Activated T-cell treated with anti-CD3 and anti-CD28 coated beads, Interleukin-2, amount 50 U/mL, for 72 hours (primary cell): ENCODE data around the gene RTP3. TPM values are rescaled to one million over a fixed set of nuclear protein-coding genes. Genes with fewer than 3 reads are reported as not detected.

Experiments
- ATAC-seq, 2 donors: fragments of 150-1000 bp; cut with Tn5 transposase; replicated peaks in 1 of 2; 2 replicates each; pipeline ENCODE4 v1.10.0; 2021; ENCODE audit warnings: moderate library complexity in 2 of 2, mild to moderate bottlenecking in 1 of 2
- DNase-seq, 2 donors: peaks; one replicate each; pipeline ENCODE4 v3.0.0; 2021 to 2022; ENCODE audit warnings: mixed read lengths in 1 of 2
- H3K27ac Mint-ChIP-seq: one replicate; pipeline ENCODE4 v1.8.0; 2022; ENCODE audit warnings: mild to moderate bottlenecking, moderate library complexity, mixed read lengths
- H3K27me3 Mint-ChIP-seq: one replicate; pipeline ENCODE4 v1.8.0; 2022; ENCODE audit warnings: low read depth, mixed read lengths
- H3K36me3 Mint-ChIP-seq, 2 donors: one replicate each; pipeline ENCODE4 v1.8.0; 2022; ENCODE audit warnings: mixed read lengths in 2 of 2, mild to moderate bottlenecking in 1 of 2; ENCODE audit not compliant: insufficient read depth in 2 of 2
- H3K4me1 Mint-ChIP-seq: one replicate; pipeline ENCODE4 v1.8.0; 2022; ENCODE audit warnings: low read depth, mixed read lengths
- H3K4me3 Mint-ChIP-seq, 2 donors: one replicate each; pipeline ENCODE4 v1.8.0; 2022; ENCODE audit warnings: mild to moderate bottlenecking in 2 of 2, mixed read lengths in 2 of 2, moderate library complexity in 2 of 2
- H3K9me3 Mint-ChIP-seq, 2 donors: one replicate each; pipeline ENCODE4 v1.8.0; 2022; ENCODE audit warnings: mixed read lengths in 2 of 2
- total RNA-seq, 2 donors: library from RNA; stranded (reverse); gene quantifications; one replicate each; pipeline ENCODE4 v1.2.3, GENCODE V29; 2022

The RTP3 gene
- not detected for total RNA-seq

DNA sequence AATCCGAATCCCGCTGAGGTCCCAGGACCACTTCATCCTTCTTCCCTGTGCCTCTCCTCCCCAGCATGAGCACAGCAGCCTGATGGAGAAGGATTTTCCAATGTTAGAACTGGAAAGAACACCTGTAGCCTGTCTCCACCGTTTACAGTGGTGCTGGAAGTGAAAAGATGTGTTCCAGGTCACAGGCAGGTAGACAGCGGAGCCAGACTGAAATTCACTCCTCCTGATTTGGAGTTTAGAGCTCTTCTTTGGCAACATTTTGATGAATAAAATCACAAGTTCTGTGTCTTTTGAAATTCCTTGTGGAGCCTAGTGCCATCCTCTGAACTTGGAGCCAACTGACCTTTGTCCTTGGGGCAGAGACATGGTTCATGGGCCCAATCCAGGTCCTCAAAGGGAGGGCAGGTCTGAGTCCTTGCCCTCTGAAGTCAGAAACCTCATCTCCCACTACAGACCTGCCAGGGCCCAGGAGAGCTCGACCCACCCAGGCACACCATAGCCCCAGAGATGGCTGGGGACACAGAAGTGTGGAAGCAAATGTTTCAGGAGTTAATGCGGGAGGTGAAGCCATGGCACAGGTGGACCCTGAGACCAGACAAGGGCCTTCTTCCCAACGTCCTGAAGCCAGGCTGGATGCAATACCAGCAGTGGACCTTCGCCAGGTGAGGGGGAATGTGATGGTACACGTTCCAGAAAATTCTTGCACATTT is at the start of gene RTP3:
Gene RTP3 (plus strand): TSS at position 421 of the 710 bp plus-strand sequence. CDS start 87 bp downstream, at position 508.
- peaks cover 8% of the 10 kb centered on the region for H3K4me1 Mint-ChIP-seq
- no peaks in the 10 kb centered on the region for H3K36me3 Mint-ChIP-seq
- ATAC-seq (no peak), DNase-seq (no peak)
- H3K27me3 Mint-ChIP-seq: no peaks in the 10 kb centered on the region
- no peak within 1 kb of the TSS for H3K4me3 Mint-ChIP-seq
- H3K27ac Mint-ChIP-seq: no peak within 1 kb of the TSS
- H3K9me3 Mint-ChIP-seq: no peaks in the 10 kb centered on the region

DNA sequence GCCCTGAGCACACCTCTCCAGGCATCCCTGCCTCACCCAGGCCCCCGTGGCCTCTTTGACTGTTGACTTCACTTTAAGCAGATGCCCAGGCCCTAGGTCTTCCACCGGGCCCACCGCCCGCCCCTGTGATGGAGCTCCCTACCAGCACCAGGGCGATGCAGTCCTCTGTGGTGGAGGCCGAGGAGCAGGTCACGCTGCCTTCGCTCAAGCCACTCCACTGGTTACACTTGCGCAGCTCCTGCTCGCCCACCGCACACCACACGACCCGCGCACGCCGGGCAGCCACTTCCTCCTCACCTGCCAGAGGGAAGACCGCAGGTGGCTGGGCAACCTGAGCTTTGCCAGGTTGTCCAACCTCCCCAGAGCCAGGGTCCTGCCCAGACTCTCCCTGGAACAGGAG is 49.1 kb upstream of the RTP3 start:
- Mint-ChIP-seq H3K36me3 (no peaks in the 10 kb centered on the region), H3K9me3 (no peaks in the 10 kb centered on the region), H3K4me1 (no peaks in the 10 kb centered on the region), H3K27me3 (peaks cover 26% of the 10 kb centered on the region), H3K27ac (no peak overlapping the region), H3K4me3 (no peak overlapping the region)
- DNase-seq (no peak), ATAC-seq (no peak)

DNA sequence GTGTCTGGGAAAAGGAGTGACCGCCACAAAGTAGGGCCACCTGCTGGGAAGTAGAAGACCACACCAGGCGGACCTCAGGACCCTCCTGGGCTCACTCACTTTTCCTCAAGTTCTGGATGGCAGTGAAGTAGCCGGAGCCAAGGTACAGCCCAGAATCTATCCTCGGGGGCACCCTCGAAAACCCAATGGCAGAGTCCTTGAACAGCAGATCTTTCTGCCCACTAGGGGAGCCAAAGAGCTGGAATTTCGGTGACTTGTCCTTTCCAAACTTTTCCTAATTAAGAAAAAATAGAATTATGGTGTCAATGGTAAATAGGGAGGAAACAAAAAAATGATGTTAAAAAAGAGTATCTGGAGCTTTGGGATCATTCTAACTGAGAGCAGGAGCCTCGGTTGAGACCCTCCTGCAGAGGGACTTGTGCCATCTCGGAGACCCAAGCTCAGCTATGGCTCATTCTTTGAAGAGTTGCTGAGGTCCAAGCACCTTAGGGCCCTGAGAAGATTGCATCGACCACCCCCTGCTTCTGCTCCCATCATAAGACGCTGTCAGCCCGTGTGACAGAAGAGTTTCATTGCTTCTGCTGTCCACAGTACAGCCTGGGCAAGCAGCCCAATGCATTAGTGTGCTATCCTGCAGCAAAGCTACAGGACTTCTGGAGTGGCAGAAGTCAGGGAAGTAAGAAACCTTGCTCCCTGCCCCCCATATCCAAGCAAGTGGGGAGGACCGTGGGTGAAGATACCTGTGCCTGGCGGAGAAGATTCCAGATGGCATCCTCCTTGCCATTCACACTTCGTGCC is 47.8 kb upstream of the RTP3 start:
- Mint-ChIP-seq H3K4me3 (no peak overlapping the region), H3K9me3 (no peaks in the 10 kb centered on the region), H3K36me3 (no peaks in the 10 kb centered on the region), H3K27me3 (peaks cover 29% of the 10 kb centered on the region), H3K4me1 (no peaks in the 10 kb centered on the region), H3K27ac (no peak overlapping the region)
- ATAC-seq (no peak), DNase-seq (no peak)

DNA sequence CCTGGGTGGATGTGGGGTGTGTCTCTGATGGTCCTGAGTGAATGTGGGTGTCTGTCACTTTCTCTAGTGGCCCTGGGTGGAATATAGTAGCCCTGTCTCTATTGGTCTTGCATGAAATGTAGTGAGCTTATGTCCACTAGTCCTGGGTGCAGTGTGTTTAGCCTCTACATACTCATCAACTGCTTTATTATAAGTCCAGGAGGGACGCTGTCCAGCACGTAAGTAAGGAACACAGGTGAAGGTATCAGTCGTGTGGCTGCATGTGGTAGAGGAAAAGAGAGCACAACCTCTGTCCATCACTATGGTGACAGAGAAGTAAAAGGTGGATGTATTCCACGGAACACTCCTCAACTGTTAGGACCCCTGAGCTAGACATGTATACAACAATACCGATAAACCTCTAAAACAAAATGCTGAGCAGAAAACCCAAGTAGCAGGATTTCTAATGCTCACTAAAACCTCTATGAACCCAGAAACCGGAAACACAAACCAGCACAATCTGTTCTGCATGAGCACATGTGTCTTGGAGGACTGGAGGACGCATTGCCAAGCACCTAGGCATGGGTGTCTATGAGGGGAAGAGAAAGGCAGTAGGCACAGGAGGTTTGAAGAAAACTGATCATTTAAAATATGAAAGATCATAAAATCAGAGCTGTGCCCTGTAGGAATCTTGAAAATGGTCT is 44.1 kb upstream of the RTP3 start:
- H3K9me3 Mint-ChIP-seq: no peaks in the 10 kb centered on the region
- ATAC-seq: no peak
- no peak overlapping the region for H3K27ac Mint-ChIP-seq
- no peaks in the 10 kb centered on the region for H3K36me3 Mint-ChIP-seq
- no peak for DNase-seq
- no peaks in the 10 kb centered on the region for H3K4me1 Mint-ChIP-seq
- peaks cover 23% of the 10 kb centered on the region for H3K27me3 Mint-ChIP-seq
- H3K4me3 Mint-ChIP-seq: no peak overlapping the region

DNA sequence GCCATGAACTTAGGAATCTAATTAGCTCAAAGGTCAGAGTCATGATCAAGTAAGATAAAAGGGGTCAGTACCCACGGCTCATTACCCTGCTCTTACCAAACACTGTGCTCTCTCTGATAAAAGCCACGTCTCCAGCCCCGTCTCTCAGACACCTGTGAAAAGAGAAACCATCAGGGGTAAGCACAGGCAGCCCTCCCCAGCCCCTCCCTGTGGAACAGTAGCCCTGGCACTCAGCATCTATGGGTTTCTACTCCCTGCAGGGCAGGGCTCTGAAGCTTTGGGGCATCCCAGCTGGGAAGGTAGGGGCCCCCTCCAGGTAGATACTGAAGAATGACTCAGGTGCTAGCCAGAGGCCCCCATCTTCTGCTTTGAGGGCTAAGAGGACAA is 43.6 kb upstream of the RTP3 start:
- H3K27me3 Mint-ChIP-seq: peaks cover 27% of the 10 kb centered on the region
- no peak overlapping the region for H3K4me3 Mint-ChIP-seq
- ATAC-seq (no peak), DNase-seq (no peak)
- H3K4me1 Mint-ChIP-seq: no peaks in the 10 kb centered on the region
- no peaks in the 10 kb centered on the region for H3K36me3 Mint-ChIP-seq
- no peak overlapping the region for H3K27ac Mint-ChIP-seq
- H3K9me3 Mint-ChIP-seq: no peaks in the 10 kb centered on the region

DNA sequence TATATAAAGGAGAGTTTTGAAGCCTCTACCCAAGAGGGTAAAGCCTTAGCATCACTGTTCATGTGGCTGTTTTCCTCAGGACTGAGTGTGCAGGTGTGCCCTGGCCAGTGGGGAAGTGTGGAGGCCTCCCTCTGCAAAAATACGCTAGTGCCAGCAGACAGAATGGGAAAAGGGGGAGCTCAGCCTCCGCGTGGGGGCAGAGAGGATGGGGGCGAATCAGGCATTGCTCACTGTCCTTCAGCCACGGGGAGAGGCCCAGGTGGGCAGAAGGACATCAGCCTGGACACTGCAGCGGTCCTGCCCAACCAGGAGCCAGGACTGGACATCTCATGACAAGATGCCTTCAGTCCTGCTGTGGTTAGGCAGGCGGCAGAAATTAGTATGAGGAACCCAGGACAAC is 43.2 kb upstream of the RTP3 start:
- H3K27me3 Mint-ChIP-seq: peaks cover 31% of the 10 kb centered on the region
- no peak for ATAC-seq
- no peaks in the 10 kb centered on the region for H3K4me1 Mint-ChIP-seq
- no peak overlapping the region for H3K27ac Mint-ChIP-seq
- H3K4me3 Mint-ChIP-seq: no peak overlapping the region
- no peaks in the 10 kb centered on the region for H3K9me3 Mint-ChIP-seq
- DNase-seq: no peak
- H3K36me3 Mint-ChIP-seq: no peaks in the 10 kb centered on the region

DNA sequence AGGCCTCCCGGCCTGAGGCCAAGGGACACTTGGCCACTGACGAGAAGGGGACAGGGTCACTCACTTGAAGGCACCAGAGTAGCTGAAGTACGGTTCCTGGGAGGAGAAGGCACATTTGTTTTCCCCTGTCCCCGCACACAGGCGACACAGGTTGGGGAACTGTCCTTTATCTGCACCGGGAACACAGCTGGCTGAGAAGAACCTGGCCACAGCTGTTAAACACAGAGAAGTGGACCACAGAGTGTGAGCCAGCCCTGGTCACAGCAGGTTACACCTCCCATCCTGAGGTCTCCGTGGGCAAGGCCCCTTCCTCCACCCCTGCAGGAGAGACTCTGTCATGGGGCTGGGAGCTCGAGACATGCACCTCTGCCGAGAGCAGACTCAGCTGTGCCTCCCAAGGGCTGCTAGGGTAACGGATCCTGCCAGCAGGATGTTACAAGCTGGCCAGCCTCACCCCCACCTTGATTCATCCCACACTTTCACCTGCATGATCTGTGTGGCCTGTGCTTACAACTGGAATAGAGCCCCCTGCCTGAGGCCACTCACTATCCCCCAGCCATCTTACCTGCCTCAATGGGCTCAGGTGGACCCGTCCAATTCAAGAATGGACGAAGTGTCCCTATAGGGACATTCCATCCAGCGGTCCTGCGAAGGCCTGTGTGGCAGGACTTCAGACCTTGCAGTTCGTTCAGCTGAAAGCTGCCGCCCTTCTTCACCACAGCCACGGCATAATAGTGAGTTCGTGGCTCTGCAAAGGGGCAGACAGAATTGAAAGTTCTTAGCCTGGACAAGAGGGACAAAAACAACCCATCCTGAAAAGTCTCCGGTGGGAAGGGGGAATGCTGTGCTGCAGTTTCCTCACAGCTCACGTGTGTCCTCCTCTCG is 42.3 kb upstream of the RTP3 start:
- Mint-ChIP-seq H3K4me1 (no peaks in the 10 kb centered on the region), H3K36me3 (no peaks in the 10 kb centered on the region), H3K27me3 (peaks cover 39% of the 10 kb centered on the region), H3K9me3 (no peaks in the 10 kb centered on the region), H3K4me3 (no peak overlapping the region), H3K27ac (no peak overlapping the region)
- ATAC-seq (no peak), DNase-seq (no peak)

DNA sequence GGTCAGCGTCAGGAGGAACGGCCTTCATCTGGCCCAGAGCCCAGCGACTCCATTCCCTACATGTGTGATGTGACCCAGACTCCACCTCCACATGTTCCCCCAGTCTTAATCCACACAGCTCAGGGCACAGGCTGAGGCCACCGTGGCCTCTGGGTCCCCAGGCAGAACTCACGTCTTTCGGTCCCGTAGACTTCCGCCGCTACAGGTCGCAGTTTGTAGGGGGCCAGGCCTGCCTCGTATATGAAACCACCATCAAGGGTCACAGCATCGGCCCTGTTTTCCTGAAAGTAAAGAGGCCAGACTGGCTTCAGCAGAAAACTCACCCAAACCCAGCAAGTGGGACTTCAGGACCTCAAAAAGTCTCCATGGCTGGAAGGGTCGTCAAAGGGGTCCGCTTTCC is 41.7 kb upstream of the RTP3 start:
- Mint-ChIP-seq H3K27ac (no peak overlapping the region), H3K27me3 (peaks cover 38% of the 10 kb centered on the region), H3K9me3 (peaks cover 0 to 3% of the 10 kb centered on the region in 2 donors), H3K4me1 (no peaks in the 10 kb centered on the region), H3K4me3 (no peak overlapping the region), H3K36me3 (peaks cover 0 to 3% of the 10 kb centered on the region in 2 donors)
- ATAC-seq (no peak), DNase-seq (no peak)

DNA sequence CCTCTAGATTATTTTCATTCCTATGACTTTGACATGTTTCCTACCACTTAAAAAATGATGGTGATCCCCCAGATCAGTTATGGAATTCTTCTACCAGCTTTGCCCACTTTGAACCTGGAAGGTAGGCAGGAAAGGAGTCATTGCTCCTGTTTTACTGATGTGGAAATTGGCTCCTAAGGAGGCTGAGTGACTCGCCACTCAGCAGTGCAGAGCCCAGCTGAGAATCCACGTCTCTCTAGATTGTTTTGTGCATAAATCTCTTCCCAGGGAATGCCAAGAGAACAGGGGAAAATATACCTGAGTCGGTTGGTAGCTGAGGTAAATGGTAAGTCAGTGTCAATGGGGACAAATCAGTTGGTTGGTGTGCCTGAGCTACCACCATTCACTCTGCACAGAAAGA is 37.7 kb upstream of the RTP3 start:
- Mint-ChIP-seq H3K36me3 (peaks cover 0 to 3% of the 10 kb centered on the region in 2 donors), H3K27me3 (peaks cover 58% of the 10 kb centered on the region), H3K27ac (no peak overlapping the region), H3K4me1 (no peaks in the 10 kb centered on the region), H3K9me3 (peaks cover 0 to 5% of the 10 kb centered on the region in 2 donors), H3K4me3 (no peak overlapping the region)
- ATAC-seq (no peak), DNase-seq (no peak)

DNA sequence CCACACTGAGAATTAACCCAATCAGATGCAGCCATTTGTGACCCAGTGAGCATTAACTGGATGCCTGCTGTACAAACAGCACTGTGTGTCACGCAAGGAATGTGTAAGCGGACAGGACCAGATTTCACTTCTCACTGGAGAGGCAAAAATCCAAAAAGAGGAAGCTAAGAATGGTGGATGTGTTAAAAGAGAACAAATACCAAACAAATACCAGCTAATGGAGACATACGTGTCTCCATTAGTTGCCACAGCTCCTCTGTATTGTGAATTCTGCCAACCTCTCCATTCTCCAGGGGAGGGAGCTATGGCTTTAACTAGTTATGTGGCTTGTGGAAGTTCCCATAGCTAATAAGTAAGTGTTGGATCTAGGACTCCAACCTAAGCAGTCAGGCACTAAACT is 35.7 kb upstream of the RTP3 start:
- Mint-ChIP-seq H3K27me3 (peaks cover 78% of the 10 kb centered on the region), H3K9me3 (peaks cover 0 to 5% of the 10 kb centered on the region in 2 donors), H3K27ac (no peak overlapping the region), H3K36me3 (peaks cover 0 to 3% of the 10 kb centered on the region in 2 donors), H3K4me3 (no peak overlapping the region), H3K4me1 (no peaks in the 10 kb centered on the region)
- DNase-seq (no peak), ATAC-seq (no peak)

DNA sequence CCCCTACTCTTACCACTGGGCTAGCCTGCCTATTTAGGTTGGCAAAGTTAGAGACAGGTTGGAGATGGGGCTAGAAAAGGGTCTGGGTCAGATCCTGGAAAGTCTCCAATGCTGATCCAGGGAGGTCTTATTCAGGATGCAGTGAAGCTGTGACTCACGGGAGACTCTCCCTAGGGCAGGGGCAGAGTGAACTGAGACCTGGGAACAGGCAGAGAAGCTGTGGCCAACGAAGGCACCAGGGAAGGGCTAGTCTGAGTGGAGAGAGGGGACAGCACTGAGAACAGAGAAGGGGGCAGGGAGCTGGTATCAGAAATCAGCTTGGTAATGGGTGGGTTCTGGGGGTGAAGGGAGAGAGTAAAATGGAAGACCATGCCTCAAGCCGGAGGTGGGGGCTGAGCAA is 35.3 kb upstream of the RTP3 start:
- DNase-seq: no peak
- H3K9me3 Mint-ChIP-seq: peaks cover 0 to 5% of the 10 kb centered on the region in 2 donors

DNA sequence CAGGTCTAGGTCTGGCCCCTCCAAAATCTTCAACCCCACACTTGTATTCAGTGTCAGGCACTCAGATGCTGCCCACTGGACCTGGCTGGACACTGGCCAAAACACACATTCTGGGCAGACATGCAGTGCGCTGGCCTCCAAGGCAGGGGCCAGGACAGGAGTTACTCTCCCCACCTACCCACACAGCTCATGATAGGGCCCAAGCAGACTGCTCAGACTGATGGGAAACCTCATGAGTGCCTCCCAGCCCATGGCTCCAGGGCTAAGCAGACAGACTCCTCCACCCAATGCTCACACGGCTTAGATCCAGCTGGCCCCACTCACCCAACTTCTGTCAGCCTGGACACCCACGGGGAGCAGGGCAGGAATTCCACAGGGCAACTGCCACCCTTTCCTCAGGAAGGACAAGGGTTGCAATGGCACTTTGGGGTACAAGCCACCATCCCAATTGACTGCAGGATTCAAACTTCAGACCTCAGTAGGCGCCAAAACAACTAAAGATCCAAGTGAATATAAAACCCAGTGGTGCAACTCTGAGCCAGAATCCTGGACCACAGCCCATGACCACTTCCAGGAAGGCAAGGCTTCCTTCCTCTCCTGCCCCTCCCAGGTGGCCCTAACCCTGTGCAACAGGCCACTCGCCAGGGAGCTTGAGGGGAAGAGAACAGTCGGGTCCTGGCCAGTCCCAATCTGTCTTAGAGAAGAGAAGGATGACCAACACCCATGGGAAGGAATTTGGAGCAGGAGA is 34.5 kb upstream of the RTP3 start:
- no peak overlapping the region for H3K4me3 Mint-ChIP-seq
- ATAC-seq (no peak), DNase-seq (no peak)

More for the DNA sequence above, 35.3 kb upstream of the RTP3 start:
- Mint-ChIP-seq H3K4me3 (no peak overlapping the region), H3K27me3 (peaks cover 79% of the 10 kb centered on the region), H3K27ac (no peak overlapping the region), H3K4me1 (no peaks in the 10 kb centered on the region), H3K36me3 (peaks cover 0 to 3% of the 10 kb centered on the region in 2 donors)
- no peak for ATAC-seq

More for the DNA sequence above, 34.5 kb upstream of the RTP3 start:
- Mint-ChIP-seq H3K36me3 (peaks cover 0 to 3% of the 10 kb centered on the region in 2 donors), H3K27me3 (peaks cover 79% of the 10 kb centered on the region), H3K27ac (no peak overlapping the region), H3K4me1 (no peaks in the 10 kb centered on the region), H3K9me3 (peaks cover 0 to 5% of the 10 kb centered on the region in 2 donors)
